NCI-H146 (cell line): ENCODE data around the gene DOCK8.
"Not testable (repeated sequence)": the region's sequence is repeated elsewhere in the genome, so short reads cannot be mapped to it uniquely, and the experiment has no call there.

Experiments
- DNase-seq: peaks from one replicate; lab custom pipeline; 2025; lab: John Stamatoyannopoulos, UW

The DOCK8 gene

GRCh38 chr9:214648-215493 is at the start of gene DOCK8:
DOCK8 (plus strand) TSS chr9:214865; CDS start chr9:214977, 112 bp downstream.
- DNase-seq, result peak; percentile 62

- DNase-seq, result not testable (repeated sequence)
These were observed 44.9 kb upstream of the DOCK8 start for GRCh38 chr9:169757-170156.

- not testable (repeated sequence) for DNase-seq
These were observed 36.4 kb upstream of the DOCK8 start for GRCh38 chr9:178140-178825.

- DNase-seq, result not testable (repeated sequence)
These were observed 35.7 kb upstream of the DOCK8 start, which contains the start of gene ZNG1A for GRCh38 chr9:178970-179383. ZNG1A (minus strand) TSS chr9:179056; CDS start chr9:178969, 87 bp downstream.

- not testable (repeated sequence) for DNase-seq
These were observed 15.1 kb upstream of the DOCK8 start for GRCh38 chr9:199601-200000.

GRCh38 chr9:206481-206880 is 8.2 kb upstream of the DOCK8 start:
- DNase-seq, result no peak

- DNase-seq, result no peak
These were observed 5.4 kb upstream of the DOCK8 start for GRCh38 chr9:209143-209758.

GRCh38 chr9:211036-211435 is 3.6 kb upstream of the DOCK8 start:
- no peak for DNase-seq

GRCh38 chr9:211557-211956 is 3.1 kb upstream of the DOCK8 start:
- no peak for DNase-seq

GRCh38 chr9:212297-212696 is 2.4 kb upstream of the DOCK8 start:
- DNase-seq, result no peak

GRCh38 chr9:213901-214300 is 764 bp upstream of the DOCK8 start:
- not testable (repeated sequence) for DNase-seq

- DNase-seq, result no peak
These were observed 366 bp upstream of the DOCK8 start for GRCh38 chr9:214351-214647.

GRCh38 chr9:215631-216155 is 1.0 kb downstream of the DOCK8 start:
- no peak for DNase-seq

GRCh38 chr9:216866-217265 is 2.2 kb downstream of the DOCK8 start:
- no peak for DNase-seq

GRCh38 chr9:217950-218349 is 3.3 kb downstream of the DOCK8 start:
- no peak for DNase-seq

GRCh38 chr9:219036-219435 is 4.4 kb downstream of the DOCK8 start:
- DNase-seq, result not testable (repeated sequence)

- no peak for DNase-seq
These were observed 5.2 kb downstream of the DOCK8 start for GRCh38 chr9:219670-220365.

GRCh38 chr9:221989-222776 is 7.5 kb downstream of the DOCK8 start:
- DNase-seq, result no peak

GRCh38 chr9:223152-223551 is 8.5 kb downstream of the DOCK8 start:
- no peak for DNase-seq

GRCh38 chr9:224026-224425 is 9.4 kb downstream of the DOCK8 start:
- DNase-seq, result no peak
